OCI-LY3 (cell line): ENCODE measurements around the gene SGO2.

Experiments used
- EZH2phosphoT487 ChIP-seq: fragments of 200-600 bp; shearing (Covaris generic); IDR thresholded peaks from 2 replicates; pipeline ENCODE4 v1.6.1; 2018; ENCODE audit warnings: antibody characterized with exemption, mixed run types, low read depth
- TF ChIP-seq, protein P1 (sequence below): fragments of 200-600, 300-600 bp; sonication (generic); IDR thresholded peaks from 2 replicates; pipeline ENCODE4 v1.5.1; 2014; ENCODE audit warnings: antibody characterized with exemption, low read length, low read depth

DNA sequence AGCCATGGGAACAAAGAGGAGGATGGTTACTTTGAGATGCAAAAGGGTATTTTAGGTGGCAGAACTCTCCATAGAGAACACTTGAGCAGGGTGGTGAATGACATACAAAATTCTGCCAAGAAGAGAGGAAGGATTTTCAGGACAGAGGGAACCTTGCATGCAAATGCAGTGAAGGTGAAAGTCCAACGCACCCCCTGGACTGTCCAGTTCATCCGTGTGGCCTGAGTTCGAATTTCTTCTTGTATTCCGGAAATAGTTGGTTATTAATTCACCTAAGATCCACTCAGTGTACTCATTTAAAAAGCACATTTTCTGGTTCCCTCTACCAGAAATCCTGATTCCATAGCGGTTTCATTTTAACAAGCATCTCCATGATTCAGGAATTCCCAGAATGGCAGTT, 65.3 kb downstream of the SGO2 start:
- TF ChIP-seq, protein P1, sequence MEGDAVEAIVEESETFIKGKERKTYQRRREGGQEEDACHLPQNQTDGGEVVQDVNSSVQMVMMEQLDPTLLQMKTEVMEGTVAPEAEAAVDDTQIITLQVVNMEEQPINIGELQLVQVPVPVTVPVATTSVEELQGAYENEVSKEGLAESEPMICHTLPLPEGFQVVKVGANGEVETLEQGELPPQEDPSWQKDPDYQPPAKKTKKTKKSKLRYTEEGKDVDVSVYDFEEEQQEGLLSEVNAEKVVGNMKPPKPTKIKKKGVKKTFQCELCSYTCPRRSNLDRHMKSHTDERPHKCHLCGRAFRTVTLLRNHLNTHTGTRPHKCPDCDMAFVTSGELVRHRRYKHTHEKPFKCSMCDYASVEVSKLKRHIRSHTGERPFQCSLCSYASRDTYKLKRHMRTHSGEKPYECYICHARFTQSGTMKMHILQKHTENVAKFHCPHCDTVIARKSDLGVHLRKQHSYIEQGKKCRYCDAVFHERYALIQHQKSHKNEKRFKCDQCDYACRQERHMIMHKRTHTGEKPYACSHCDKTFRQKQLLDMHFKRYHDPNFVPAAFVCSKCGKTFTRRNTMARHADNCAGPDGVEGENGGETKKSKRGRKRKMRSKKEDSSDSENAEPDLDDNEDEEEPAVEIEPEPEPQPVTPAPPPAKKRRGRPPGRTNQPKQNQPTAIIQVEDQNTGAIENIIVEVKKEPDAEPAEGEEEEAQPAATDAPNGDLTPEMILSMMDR, result no peak
- no peak for TF ChIP-seq EZH2phosphoT487
